K562 (cell line): Measurements from ENCODE around the gene HYOU1. TPM values are rescaled to one million over a fixed set of nuclear protein-coding genes. Genes with fewer than 3 reads are reported as not detected.

Source experiments
- ATF6 ChIP-seq: sonication (generic); formaldehyde crosslinking; IDR thresholded peaks from 2 replicates; pipeline ENCODE4 v1.4.0; 2020; ENCODE audit warnings: mild to moderate bottlenecking, missing genetic modification reagents
- CHCHD3 ChIP-seq: fragments of 250-450 bp; sonication (Bioruptor Pico); IDR thresholded peaks from 2 replicates; pipeline ENCODE4 v2.1.2; 2022; ENCODE audit warnings: mild to moderate bottlenecking
- CREB3L1 ChIP-seq: fragments of 450-650 bp; IDR thresholded peaks from 2 replicates; pipeline ENCODE4 v1.6.1; 2014; ENCODE audit warnings: low read depth, mild to moderate bottlenecking, moderate library complexity, borderline replicate concordance
- EWSR1 ChIP-seq: fragments of 450-650 bp; IDR thresholded peaks from 2 replicates; pipeline ENCODE4 v1.6.1; 2018; ENCODE audit warnings: borderline replicate concordance, mild to moderate bottlenecking, low read depth, moderate library complexity; ENCODE audit not compliant: partially characterized antibody
- KDM5B ChIP-seq: fragments of 200-600 bp; sonication (generic); IDR thresholded peaks from 2 replicates; pipeline ENCODE4 v1.6.1; 2012; ENCODE audit warnings: low read depth, mild to moderate bottlenecking, moderate library complexity, low read length, control low read depth, inconsistent platforms; ENCODE audit not compliant: insufficient replicate concordance
- OTX1 ChIP-seq: fragments of 450-650 bp; formaldehyde crosslinking; IDR thresholded peaks from 2 replicates; pipeline ENCODE4 v1.4.0; 2022; ENCODE audit warnings: mild to moderate bottlenecking
- RNF2 ChIP-seq: sonication (generic); IDR thresholded peaks from 2 replicates; pipeline ENCODE4 v1.6.1; 2016
- THAP12 ChIP-seq: fragments of 250-450 bp; sonication (Bioruptor Pico); IDR thresholded peaks from 2 replicates; pipeline ENCODE4 v1.9.0; 2021; ENCODE audit warnings: mild to moderate bottlenecking, inconsistent platforms
- THRAP3 ChIP-seq: fragments of 450-650 bp; IDR thresholded peaks from 2 replicates; pipeline ENCODE4 v1.6.1; 2016; ENCODE audit warnings: mild to moderate bottlenecking, inconsistent platforms, borderline replicate concordance
- ZBTB9 ChIP-seq: fragments of 450-650 bp; formaldehyde crosslinking; IDR thresholded peaks from 2 replicates; pipeline ENCODE4 v1.4.0; 2020; ENCODE audit warnings: mild to moderate bottlenecking, moderate library complexity
- ZNF316 ChIP-seq: fragments of 450-650 bp; IDR thresholded peaks from 2 replicates; pipeline ENCODE4 v1.6.1; 2016
- ZNF780A ChIP-seq: fragments of 250-450 bp; sonication (Bioruptor Pico); IDR thresholded peaks from 2 replicates; pipeline ENCODE4 v1.5.0; 2021; ENCODE audit warnings: mild to moderate bottlenecking
- polyA plus RNA-seq, 8 experiments: library from polyadenylated mRNA; depleted of rRNA in 4 of 8; stranded (reverse) in 5 of 8; unstranded in 3 of 8; fragments of >200 nt; fragmentation: Nextera tagmentation in 2 of 8; fragmentation: Illumina TruSeq in 1 of 8; extraction: Ambion mirVana in 2 of 8; extraction: Trizol in 1 of 8; gene quantifications; 2 replicates each; pipeline versions ENCODE4 v1.2.1 to v1.2.3, GENCODE V29; 2011 to 2014; ENCODE audit warnings: inconsistent platforms in 1 of 8, missing spikeins in 1 of 8
- total RNA-seq, 7 experiments: library from RNA; depleted of rRNA in 6 of 7; stranded (reverse); fragments of >200 nt in 6 of 7; fragmentation: Illumina TruSeq in 2 of 7; extraction: Trizol in 2 of 7; gene quantifications; 2 replicates each; pipeline versions ENCODE4 v1.2.1 to v1.2.3, GENCODE V29; 2011 to 2021; ENCODE audit warnings: low replicate concordance in 1 of 7

The HYOU1 gene
- total and polyA plus RNA-seq, 9 of the 15 experiments (the other 6 are each of a cell fraction or from before 2014, with no cell fraction given): 19.5 to 197 (median 128) TPM

- TF ChIP-seq THAP12 (CRISPR knock-in tag): no peak
- TF ChIP-seq ZBTB9 (CRISPR knock-in tag): peak; percentile 84
- TF ChIP-seq CREB3L1: no peak
- TF ChIP-seq RNF2: no peak
- peak; percentile 6 for TF ChIP-seq KDM5B
- no peak for TF ChIP-seq ATF6 (CRISPR knock-in tag)
- no peak for TF ChIP-seq THRAP3
- TF ChIP-seq EWSR1: no peak
- no peak for TF ChIP-seq ZNF780A
- TF ChIP-seq ZNF316: no peak
- no peak for TF ChIP-seq CHCHD3 (CRISPR knock-in tag)
- no peak for TF ChIP-seq OTX1 (CRISPR knock-in tag)
Measured at GRCh38 chr11:119056421-119056999, 495 bp downstream of the HYOU1 start (continued).
